HG03521 (cell line): Measurements from ENCODE around the gene IL6.
"Not testable (repeated sequence)": the region's sequence is repeated elsewhere in the genome, so short reads cannot be mapped to it uniquely, and the experiment has no call there.

Experiments
- ATAC-seq: cut with Tn5 transposase; IDR thresholded peaks from one replicate; pipeline ENCODE4 v1.9.1; 2021; ENCODE audit warnings: mild to moderate bottlenecking, moderate library complexity; ENCODE audit not compliant: unreplicated experiment

IL6 gene

DNA sequence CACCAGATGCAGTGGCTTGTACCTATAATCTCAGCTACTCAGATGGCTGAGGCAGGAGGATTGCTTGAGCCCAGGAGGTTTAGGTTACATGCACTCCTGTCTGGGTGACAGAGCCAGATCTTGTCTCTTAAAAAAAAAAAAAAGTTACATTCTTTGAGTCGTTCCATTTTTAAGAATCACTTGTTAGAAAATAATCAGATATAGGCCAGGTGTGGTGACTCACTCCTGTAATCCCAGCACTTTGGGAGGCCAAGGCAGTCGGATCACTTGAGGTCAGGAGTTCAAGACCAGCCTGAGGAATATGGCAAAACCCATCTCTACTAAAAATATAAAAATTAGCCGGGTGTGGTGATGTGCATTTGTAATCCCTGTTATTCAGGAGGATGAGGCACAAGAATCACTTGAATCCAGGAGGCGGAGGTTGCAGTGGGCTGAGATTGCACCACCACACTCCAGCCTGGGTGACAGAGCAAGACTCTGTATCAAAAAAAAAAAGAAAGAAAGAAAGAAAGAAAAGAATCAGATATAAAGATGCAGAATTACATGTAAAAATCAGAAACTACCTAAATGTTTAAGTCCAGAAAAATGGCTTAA is 52.8 kb downstream of the IL6 start:
- not testable (repeated sequence) for ATAC-seq

DNA sequence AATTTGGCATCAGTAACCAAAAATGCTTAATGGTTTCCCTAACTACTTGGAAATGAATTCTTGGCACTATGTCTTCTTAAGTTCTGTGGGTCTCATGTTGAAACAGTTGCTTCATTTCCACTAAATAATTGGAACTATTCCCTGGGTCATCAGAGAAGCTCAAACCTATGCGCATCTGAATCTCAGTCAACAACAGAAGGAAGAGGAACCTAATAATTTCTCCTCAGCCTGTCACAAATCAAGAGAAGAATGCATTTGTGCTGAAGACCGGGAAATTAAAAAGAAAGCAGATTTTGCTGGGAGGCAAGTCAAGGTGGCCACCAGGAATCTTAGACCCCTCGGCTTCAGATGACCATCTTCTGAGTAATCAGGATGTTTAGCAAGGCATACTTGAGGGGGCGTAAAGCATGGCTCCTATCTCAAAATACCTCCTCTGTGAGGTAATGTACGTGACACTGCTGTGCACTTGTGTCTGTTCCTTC is 54.3 kb downstream of the IL6 start:
- no peak for ATAC-seq
